Measurements from ENCODE around the gene KIZ.

- TF ChIP-seq CTCF (conservative IDR thresholded peaks at IDR 0.05; ENCODE audit: low read depth, low read length) (no peak), EZH2 (IDR thresholded peaks at IDR 0.05; ENCODE audit: borderline replicate concordance, low read depth, low read length, poor library complexity, severe bottlenecking) (no peak)
These were observed 120.3 kb downstream of the KIZ start for GRCh38 chr20:21246161-21246560.

Data from A673 (cell line).